ENCODE measurements around the gene PDIA3.

DNA sequence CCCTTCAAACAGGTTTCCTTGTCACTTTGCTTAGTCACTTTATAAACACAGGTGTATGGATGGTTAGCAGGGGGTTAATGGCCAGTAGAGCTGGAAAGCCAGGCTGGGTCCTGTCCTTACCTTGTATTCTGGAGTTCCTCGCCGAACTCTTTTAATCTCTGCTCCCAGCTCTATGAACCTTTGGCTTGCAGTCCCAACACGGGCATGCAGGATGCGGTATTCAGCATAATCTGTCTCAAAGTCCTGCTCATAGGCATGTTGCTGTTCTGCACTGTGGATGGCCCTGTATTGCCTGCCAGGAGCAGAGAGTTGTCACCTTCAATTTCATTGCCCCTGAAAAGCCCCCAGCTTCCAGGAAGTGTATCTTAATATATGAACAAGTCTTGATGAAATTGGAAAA is 27.8 kb downstream of the PDIA3 start:
- TF ChIP-seq, protein P1, sequence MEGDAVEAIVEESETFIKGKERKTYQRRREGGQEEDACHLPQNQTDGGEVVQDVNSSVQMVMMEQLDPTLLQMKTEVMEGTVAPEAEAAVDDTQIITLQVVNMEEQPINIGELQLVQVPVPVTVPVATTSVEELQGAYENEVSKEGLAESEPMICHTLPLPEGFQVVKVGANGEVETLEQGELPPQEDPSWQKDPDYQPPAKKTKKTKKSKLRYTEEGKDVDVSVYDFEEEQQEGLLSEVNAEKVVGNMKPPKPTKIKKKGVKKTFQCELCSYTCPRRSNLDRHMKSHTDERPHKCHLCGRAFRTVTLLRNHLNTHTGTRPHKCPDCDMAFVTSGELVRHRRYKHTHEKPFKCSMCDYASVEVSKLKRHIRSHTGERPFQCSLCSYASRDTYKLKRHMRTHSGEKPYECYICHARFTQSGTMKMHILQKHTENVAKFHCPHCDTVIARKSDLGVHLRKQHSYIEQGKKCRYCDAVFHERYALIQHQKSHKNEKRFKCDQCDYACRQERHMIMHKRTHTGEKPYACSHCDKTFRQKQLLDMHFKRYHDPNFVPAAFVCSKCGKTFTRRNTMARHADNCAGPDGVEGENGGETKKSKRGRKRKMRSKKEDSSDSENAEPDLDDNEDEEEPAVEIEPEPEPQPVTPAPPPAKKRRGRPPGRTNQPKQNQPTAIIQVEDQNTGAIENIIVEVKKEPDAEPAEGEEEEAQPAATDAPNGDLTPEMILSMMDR (IDR thresholded peaks at IDR 0.05; ENCODE audit: insufficient read depth, low read depth, low read length), result no peak
- TF ChIP-seq EZH2 (IDR thresholded peaks at IDR 0.05; ENCODE audit: insufficient read depth, low read length), result no peak
